GM12874 (cell line): ENCODE results near the gene DBI.

ENCODE experiments used
- TF ChIP-seq, protein P1 (sequence below): IDR thresholded peaks from 2 replicates; pipeline ENCODE4 v1.5.1; 2011; ENCODE audit warnings: low read depth, mild to moderate bottlenecking, control low read depth, low read length, moderate library complexity; ENCODE audit not compliant: insufficient read depth

DBI gene

GRCh38 chr2:119417908-119418307, 51.1 kb downstream of the DBI start:
- TF ChIP-seq, protein P1, sequence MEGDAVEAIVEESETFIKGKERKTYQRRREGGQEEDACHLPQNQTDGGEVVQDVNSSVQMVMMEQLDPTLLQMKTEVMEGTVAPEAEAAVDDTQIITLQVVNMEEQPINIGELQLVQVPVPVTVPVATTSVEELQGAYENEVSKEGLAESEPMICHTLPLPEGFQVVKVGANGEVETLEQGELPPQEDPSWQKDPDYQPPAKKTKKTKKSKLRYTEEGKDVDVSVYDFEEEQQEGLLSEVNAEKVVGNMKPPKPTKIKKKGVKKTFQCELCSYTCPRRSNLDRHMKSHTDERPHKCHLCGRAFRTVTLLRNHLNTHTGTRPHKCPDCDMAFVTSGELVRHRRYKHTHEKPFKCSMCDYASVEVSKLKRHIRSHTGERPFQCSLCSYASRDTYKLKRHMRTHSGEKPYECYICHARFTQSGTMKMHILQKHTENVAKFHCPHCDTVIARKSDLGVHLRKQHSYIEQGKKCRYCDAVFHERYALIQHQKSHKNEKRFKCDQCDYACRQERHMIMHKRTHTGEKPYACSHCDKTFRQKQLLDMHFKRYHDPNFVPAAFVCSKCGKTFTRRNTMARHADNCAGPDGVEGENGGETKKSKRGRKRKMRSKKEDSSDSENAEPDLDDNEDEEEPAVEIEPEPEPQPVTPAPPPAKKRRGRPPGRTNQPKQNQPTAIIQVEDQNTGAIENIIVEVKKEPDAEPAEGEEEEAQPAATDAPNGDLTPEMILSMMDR, result no peak

- TF ChIP-seq, protein P1, result no peak
Measured at GRCh38 chr2:119419065-119419464, 52.3 kb downstream of the DBI start.

DNA sequence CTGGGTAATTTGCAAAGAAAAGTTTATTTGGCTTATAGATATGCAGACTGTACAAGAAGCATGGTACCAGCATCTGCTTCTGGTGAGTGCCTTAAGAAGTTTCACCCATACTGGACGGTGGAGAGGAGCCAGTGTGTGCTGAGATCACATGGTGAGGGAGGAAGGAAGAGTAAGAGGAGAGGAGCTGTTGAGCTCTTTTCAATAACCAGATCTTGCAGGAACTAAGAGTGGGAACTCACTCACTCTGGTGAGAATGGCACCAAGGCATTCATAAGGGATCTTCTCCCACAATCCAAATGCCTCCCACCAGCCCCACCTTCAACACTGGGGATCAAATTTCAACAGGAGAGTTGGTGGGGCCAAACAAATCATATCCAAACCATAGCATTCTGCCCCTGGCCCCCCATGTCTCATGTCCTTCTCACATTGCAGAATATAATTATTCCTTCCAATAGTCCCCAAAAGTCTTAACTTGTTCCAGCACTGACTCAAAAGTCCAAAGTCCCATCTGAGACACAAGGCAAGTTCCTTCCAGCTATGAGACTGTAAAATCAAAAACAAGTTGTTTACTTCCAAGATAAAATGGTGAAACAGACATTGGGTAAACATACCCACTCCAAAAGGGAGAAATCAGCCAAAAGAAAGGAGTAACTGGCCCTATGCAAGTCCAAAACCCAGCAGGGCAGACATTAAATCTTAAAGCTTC, 53.2 kb downstream of the DBI start:
- TF ChIP-seq, protein P1, result no peak

DNA sequence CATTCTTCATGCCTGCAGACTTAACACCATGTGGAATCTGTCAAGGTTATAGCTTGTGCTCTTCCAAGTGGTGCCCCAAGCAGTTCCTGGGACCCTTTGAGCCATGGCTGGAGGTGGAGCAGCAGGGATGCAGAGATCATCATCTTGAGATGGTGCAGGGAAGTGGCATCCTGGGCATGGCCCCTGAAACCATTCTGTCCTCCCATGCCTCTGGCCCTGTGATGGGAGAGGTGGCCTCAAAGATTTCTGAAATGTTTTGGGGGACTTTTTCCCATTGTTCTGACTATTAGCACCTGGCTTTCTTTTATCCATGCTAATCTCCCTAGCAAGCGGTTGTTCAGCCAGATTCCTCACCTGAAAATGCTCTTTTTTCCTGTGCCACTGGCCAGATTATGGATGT, 54.5 kb downstream of the DBI start:
- TF ChIP-seq, protein P1, result no peak

GRCh38 chr2:119421741-119422140, 55.0 kb downstream of the DBI start:
- TF ChIP-seq, protein P1, result no peak
